Thyroid gland (tissue), 4 donors: ENCODE measurements around the gene IL2RA. TPM values are rescaled to one million over a fixed set of nuclear protein-coding genes. Genes with fewer than 3 reads are reported as not detected.

Source experiments
- DNase-seq, 2 donors: peaks; one replicate each; pipeline ENCODE4 v3.0.0-alpha.2; 2019
- H3K27ac ChIP-seq, 3 donors: fragments of 200-600 bp; sonication (generic); 1 replicate in 2 of 3; 2 replicates in 1 of 3; pipeline ENCODE4 v1.5.1; 2016 to 2019; ENCODE audit warnings: mild to moderate bottlenecking in 1 of 3, moderate library complexity in 1 of 3
- H3K27me3 ChIP-seq: fragments of 200-600 bp; sonication (generic); one replicate; pipeline ENCODE4 v1.5.1; 2019
- H3K36me3 ChIP-seq, 2 donors: fragments of 200-600 bp; sonication (generic); one replicate each; pipeline ENCODE4 v1.5.1; 2016 to 2019
- H3K4me1 ChIP-seq, 2 donors: fragments of 200-600 bp; sonication (generic); one replicate each; pipeline ENCODE4 v1.5.1; 2017 to 2019
- H3K4me3 ChIP-seq, 3 donors: fragments of 200-600 bp; sonication (generic); replicated peaks in 1 of 3; 1 replicate in 2 of 3; 2 replicates in 1 of 3; pipeline ENCODE4 v1.5.1; 2016; ENCODE audit warnings: mild to moderate bottlenecking in 1 of 3
- H3K9me3 ChIP-seq: fragments of 200-600 bp; sonication (generic); one replicate; pipeline ENCODE4 v1.5.1; 2017
- CTCF ChIP-seq, 6 experiments: fragments of 200-600 bp in 3 of 6; fragments of 450-650 bp in 3 of 6; sonication (generic) in 3 of 6; IDR thresholded peaks; one replicate each; pipeline ENCODE4 v1.5.1; 2016 to 2019; ENCODE audit warnings: antibody characterized with exemption in 6 of 6, mild to moderate bottlenecking in 2 of 6, inconsistent platforms in 1 of 6, moderate library complexity in 1 of 6
- POLR2A ChIP-seq, 2 donors: fragments of 450-650 bp; IDR thresholded peaks; one replicate each; pipeline ENCODE4 v1.6.1; 2017; ENCODE audit warnings: antibody characterized with exemption in 2 of 2, mild to moderate bottlenecking in 2 of 2, moderate library complexity in 1 of 2
- WGBS, 2 donors: methylation state at CpG; one replicate each; pipeline ENCODE4 v1.1.5; 2017; 5-methylcytosine and 5-hydroxymethylcytosine counted together
- intact Hi-C: fragments of 100-400 bp; cut with DNase I; formaldehyde crosslinking; loops from one replicate; pipeline ENCODE4 v1.15.1; 2023
- total RNA-seq, 4 donors: library from RNA; depleted of rRNA; stranded (reverse); fragments of >200 nt; gene quantifications; one replicate each; pipeline ENCODE4 v1.2.3, GENCODE V29; 2016

The IL2RA gene
- total RNA-seq: 10 to 100 TPM in 1 of 4 donors, 1 to 10 TPM in 3; 1.7 to 11.3 (median 2.3) TPM

GRCh38 chr10:6062101-6062771, at the start of gene IL2RA:
TSS of gene IL2RA (minus strand) at chr10:6062367. CDS start at chr10:6062151, 216 bp downstream.
- 80 to 85% methylated on average over 15 to 18 of the region's 18 CpGs for WGBS, 2 donors
- Histone ChIP-seq H3K27me3 (no peaks in the 10 kb centered on the region), H3K27ac (no peak within 1 kb of the TSS), H3K36me3 (no peaks in the 10 kb centered on the region), H3K4me3 (no peak within 1 kb of the TSS), H3K9me3 (no peaks in the 10 kb centered on the region), H3K4me1 (peaks cover 0 to 10% of the 10 kb centered on the region in 2 donors)
- intact Hi-C loops: no loop called here
- peak in 1 of 2 donors; percentile 12 for DNase-seq
- TF ChIP-seq POLR2A (IDR thresholded peaks at IDR 0.05) (no peak), CTCF (IDR thresholded peaks at IDR 0.05) (no peak)

- DNase-seq: no peak
- Histone ChIP-seq H3K4me1 (no peaks in the 10 kb centered on the region), H3K9me3 (no peaks in the 10 kb centered on the region), H3K36me3 (peaks cover 60 to 62% of the 10 kb centered on the region in 2 donors), H3K27ac (no peak overlapping the region), H3K4me3 (no peak overlapping the region), H3K27me3 (no peaks in the 10 kb centered on the region)
- intact Hi-C loops: no loop called here
- WGBS, 2 donors: 88 to 90% methylated on average over 5 of the region's 5 CpGs
- TF ChIP-seq POLR2A (IDR thresholded peaks at IDR 0.05): no peak
- no peak for TF ChIP-seq CTCF (IDR thresholded peaks at IDR 0.05)
Measured at GRCh38 chr10:6110136-6110535, 48.0 kb upstream of the IL2RA start.

GRCh38 chr10:6109444-6109775, 47.2 kb upstream of the IL2RA start:
- 86 to 88% methylated on average over 7 of the region's 7 CpGs for WGBS, 2 donors

GRCh38 chr10:6108631-6109443, 46.7 kb upstream of the IL2RA start:
- no peaks in the 10 kb centered on the region for H3K4me1 ChIP-seq
- 46 to 48% methylated on average over 12 of the region's 12 CpGs for WGBS, 2 donors
- peak; percentile 54 to 84 (median 68) for TF ChIP-seq CTCF (IDR thresholded peaks at IDR 0.05)
- TF ChIP-seq POLR2A (IDR thresholded peaks at IDR 0.05): no peak
- H3K9me3 ChIP-seq: no peaks in the 10 kb centered on the region
- peak in 1 of 2 donors; percentile 37 for DNase-seq
- H3K27ac ChIP-seq: no peak overlapping the region
- no peak overlapping the region for H3K4me3 ChIP-seq
- intact Hi-C loops: loop anchor here (2.0 to 5.0 kb wide), 3 partner anchors 42 to 293 kb away; partner anchors contain the start of gene PFKFB3
- H3K27me3 ChIP-seq: no peaks in the 10 kb centered on the region
- peaks cover 51 to 52% of the 10 kb centered on the region in 2 donors for H3K36me3 ChIP-seq

More at GRCh38 chr10:6109444-6109775, 47.2 kb upstream of the IL2RA start:
- DNase-seq: no peak
- H3K4me3 ChIP-seq: no peak overlapping the region
- H3K27ac ChIP-seq: no peak overlapping the region
- H3K9me3 ChIP-seq: no peaks in the 10 kb centered on the region
- no peaks in the 10 kb centered on the region for H3K27me3 ChIP-seq
- intact Hi-C loops: loop anchor here (2.0 to 5.0 kb wide), 3 partner anchors 41 to 293 kb away; partner anchors contain the start of gene PFKFB3
- peaks cover 56 to 57% of the 10 kb centered on the region in 2 donors for H3K36me3 ChIP-seq
- TF ChIP-seq POLR2A (IDR thresholded peaks at IDR 0.05) (no peak), CTCF (IDR thresholded peaks at IDR 0.05) (no peak)
- H3K4me1 ChIP-seq: no peaks in the 10 kb centered on the region
